Tibial nerve (tissue), 4 donors: ENCODE data around the gene PIGS.

Experiments
- CTCF ChIP-seq, 5 experiments: fragments of 200-600 bp in 3 of 5; fragments of 450-650 bp in 2 of 5; sonication (generic) in 3 of 5; IDR thresholded peaks; one replicate each; pipeline ENCODE4 v1.5.1; 2016 to 2019; ENCODE audit warnings: antibody characterized with exemption in 5 of 5, mild to moderate bottlenecking in 3 of 5, moderate library complexity in 2 of 5
- EP300 ChIP-seq, 2 donors: sonication (generic); formaldehyde crosslinking; IDR thresholded peaks; one replicate each; pipeline ENCODE4 v1.6.1; 2017; ENCODE audit warnings: antibody characterized with exemption in 2 of 2, mild to moderate bottlenecking in 1 of 2
- POLR2A ChIP-seq, 2 donors: fragments of 450-650 bp; IDR thresholded peaks; one replicate each; pipeline ENCODE4 v1.6.1; 2017; ENCODE audit warnings: antibody characterized with exemption in 2 of 2, mild to moderate bottlenecking in 2 of 2, moderate library complexity in 2 of 2

- no peak for TF ChIP-seq CTCF (IDR thresholded peaks at IDR 0.05)
- no peak for TF ChIP-seq EP300 (IDR thresholded peaks at IDR 0.05)
- no peak for TF ChIP-seq POLR2A (IDR thresholded peaks at IDR 0.05)
Measured at GRCh38 chr17:28579526-28579925, 8.2 kb upstream of the PIGS start.
